Astrocyte (in vitro differentiated cells and primary cell): ENCODE results near the gene ATP2C2. TPM values are rescaled to one million over a fixed set of nuclear protein-coding genes. Genes with fewer than 3 reads are reported as not detected.

Experiments
- DNase-seq: peaks from one replicate; pipeline ENCODE4 v3.0.0-alpha.2; 2010; ENCODE audit warnings: low read depth
- FAIRE-seq: peaks from 2 replicates; lab custom pipeline; 2011; peaks lifted over from hg19 to GRCh38; lab: Jason Lieb, UNC
- H2AFZ ChIP-seq: 2 replicates; pipeline ENCODE4 v1.6.0; 2012; ENCODE audit warnings: low read depth, low read length, inconsistent platforms
- H3K27ac ChIP-seq: 2 replicates; pipeline ENCODE4 v1.5.1; 2011; ENCODE audit warnings: low read depth, low read length, inconsistent platforms
- H3K27me3 ChIP-seq: 2 replicates; pipeline ENCODE4 v1.6.0; 2011; ENCODE audit warnings: low read length, inconsistent platforms; ENCODE audit not compliant: insufficient read depth
- H3K36me3 ChIP-seq: 2 replicates; pipeline ENCODE4 v1.5.1; 2011; ENCODE audit warnings: low read length, inconsistent platforms; ENCODE audit not compliant: insufficient read depth
- H3K4me1 ChIP-seq: 2 replicates; pipeline ENCODE4 v1.5.1; 2011; ENCODE audit warnings: low read length, inconsistent platforms; ENCODE audit not compliant: insufficient read depth
- H3K4me2 ChIP-seq: 2 replicates; pipeline ENCODE4 v1.6.0; 2012; ENCODE audit warnings: low read length, inconsistent platforms
- H3K4me3 ChIP-seq: 2 replicates; pipeline ENCODE4 v1.5.1; 2011; ENCODE audit warnings: low read depth, mild to moderate bottlenecking, low read length, inconsistent platforms; ENCODE audit not compliant: insufficient read depth
- H3K79me2 ChIP-seq: 2 replicates; pipeline ENCODE4 v1.6.0; 2012; ENCODE audit warnings: mild to moderate bottlenecking, low read length, inconsistent platforms; ENCODE audit not compliant: insufficient read depth
- H3K9ac ChIP-seq: 2 replicates; pipeline ENCODE4 v1.6.0; 2012; ENCODE audit warnings: mild to moderate bottlenecking, low read length, inconsistent platforms
- H3K9me3 ChIP-seq: 2 replicates; pipeline ENCODE4 v1.5.1; 2012; ENCODE audit warnings: low read depth, mild to moderate bottlenecking, low read length, inconsistent platforms; ENCODE audit not compliant: insufficient read depth
- H4K20me1 ChIP-seq: 2 replicates; pipeline ENCODE4 v1.6.0; 2012; ENCODE audit warnings: low read length, inconsistent platforms; ENCODE audit not compliant: insufficient read depth
- H3K27ac Mint-ChIP-seq: one replicate; pipeline ENCODE4 v1.8.0; 2021; ENCODE audit warnings: mild to moderate bottlenecking, mixed read lengths; ENCODE audit not compliant: unreplicated experiment
- H3K27me3 Mint-ChIP-seq: one replicate; pipeline ENCODE4 v1.8.0; 2021; ENCODE audit warnings: low read depth, mixed read lengths; ENCODE audit not compliant: unreplicated experiment
- H3K36me3 Mint-ChIP-seq: one replicate; pipeline ENCODE4 v1.8.0; 2021; ENCODE audit warnings: low read depth, mixed read lengths; ENCODE audit not compliant: unreplicated experiment
- H3K4me1 Mint-ChIP-seq: one replicate; pipeline ENCODE4 v1.8.0; 2021; ENCODE audit warnings: low read depth, mixed read lengths; ENCODE audit not compliant: unreplicated experiment
- H3K4me3 Mint-ChIP-seq: one replicate; pipeline ENCODE4 v1.8.0; 2021; ENCODE audit warnings: mild to moderate bottlenecking, moderate library complexity, mixed read lengths; ENCODE audit not compliant: unreplicated experiment
- H3K9me3 Mint-ChIP-seq: one replicate; pipeline ENCODE4 v1.8.0; 2021; ENCODE audit warnings: mild to moderate bottlenecking, mixed read lengths; ENCODE audit not compliant: unreplicated experiment
- CTCF ChIP-seq: IDR thresholded peaks from 2 replicates; pipeline ENCODE4 v1.5.1; 2011; ENCODE audit warnings: low read depth, mild to moderate bottlenecking, inconsistent platforms, low read length, moderate library complexity; ENCODE audit not compliant: insufficient read depth
- EZH2 ChIP-seq: IDR thresholded peaks from 2 replicates; pipeline ENCODE4 v1.6.1; 2012; ENCODE audit warnings: mild to moderate bottlenecking, low read length, inconsistent platforms; ENCODE audit not compliant: insufficient read depth
- total RNA-seq: library from RNA; stranded (reverse); gene quantifications from 2 replicates; pipeline ENCODE4 v1.2.1, GENCODE V29; 2021

The ATP2C2 gene
- total RNA-seq, 1 donor from 2014 or later: 0.41 TPM

- Mint-ChIP-seq H3K27me3 (peaks cover 38% of the 10 kb centered on the region), H3K27ac (no peak overlapping the region), H3K4me1 (peaks cover 22% of the 10 kb centered on the region), H3K4me3 (no peak overlapping the region), H3K9me3 (no peaks in the 10 kb centered on the region), H3K36me3 (no peaks in the 10 kb centered on the region)
- peaks cover 16% of the 10 kb centered on the region for H3K4me1 ChIP-seq
- TF ChIP-seq CTCF (no peak), EZH2 (no peak)
- no peak overlapping the region for H2AFZ ChIP-seq
- no peaks in the 10 kb centered on the region for H3K36me3 ChIP-seq
- no peak overlapping the region for H3K4me2 ChIP-seq
- H3K9ac ChIP-seq: no peak overlapping the region
- H3K79me2 ChIP-seq: no peaks in the 10 kb centered on the region
- peaks cover 9% of the 10 kb centered on the region for H3K27me3 ChIP-seq
- H3K9me3 ChIP-seq: no peaks in the 10 kb centered on the region
- DNase-seq: no peak
- no peak overlapping the region for H3K27ac ChIP-seq
- no peak for FAIRE-seq
- H3K4me3 ChIP-seq: no peak overlapping the region
- H4K20me1 ChIP-seq: peaks cover 4% of the 10 kb centered on the region
These were observed 7.6 kb upstream of the ATP2C2 start for GRCh38 chr16:84360748-84361147.

GRCh38 chr16:84361546-84361945 lies 6.8 kb upstream of the ATP2C2 start:
- Mint-ChIP-seq H3K36me3 (no peaks in the 10 kb centered on the region), H3K9me3 (no peaks in the 10 kb centered on the region), H3K4me1 (peaks cover 22% of the 10 kb centered on the region), H3K27ac (no peak overlapping the region), H3K4me3 (no peak overlapping the region), H3K27me3 (peaks cover 43% of the 10 kb centered on the region)
- Histone ChIP-seq H3K27me3 (peaks cover 10% of the 10 kb centered on the region), H3K4me2 (no peak overlapping the region), H3K4me3 (no peak overlapping the region), H4K20me1 (peaks cover 4% of the 10 kb centered on the region), H3K79me2 (no peaks in the 10 kb centered on the region), H3K27ac (no peak overlapping the region), H3K36me3 (no peaks in the 10 kb centered on the region), H3K9me3 (no peaks in the 10 kb centered on the region), H2AFZ (no peak overlapping the region), H3K9ac (no peak overlapping the region), H3K4me1 (peaks cover 12% of the 10 kb centered on the region)
- FAIRE-seq (no peak), DNase-seq (no peak)
- TF ChIP-seq EZH2: no peak
- no peak for TF ChIP-seq CTCF

GRCh38 chr16:84362471-84362941 lies 5.8 kb upstream of the ATP2C2 start:
- TF ChIP-seq CTCF (no peak), EZH2 (no peak)
- Histone ChIP-seq H3K4me3 (no peak overlapping the region), H3K79me2 (no peaks in the 10 kb centered on the region), H3K9ac (no peak overlapping the region), H2AFZ (no peak overlapping the region), H3K36me3 (no peaks in the 10 kb centered on the region), H3K27ac (no peak overlapping the region), H3K4me2 (no peak overlapping the region), H4K20me1 (peaks cover 2% of the 10 kb centered on the region), H3K4me1 (peaks cover 2% of the 10 kb centered on the region), H3K27me3 (peaks cover 20% of the 10 kb centered on the region), H3K9me3 (no peaks in the 10 kb centered on the region)
- no peak overlapping the region for H3K27ac Mint-ChIP-seq
- DNase-seq (no peak), FAIRE-seq (no peak)
- peaks cover 14% of the 10 kb centered on the region for H3K4me1 Mint-ChIP-seq
- H3K36me3 Mint-ChIP-seq: peaks cover 2% of the 10 kb centered on the region
- H3K27me3 Mint-ChIP-seq: peaks cover 48% of the 10 kb centered on the region
- H3K9me3 Mint-ChIP-seq: no peaks in the 10 kb centered on the region
- H3K4me3 Mint-ChIP-seq: no peak overlapping the region
